ENCODE measurements around the gene PKP1.

Gene PKP1

DNA sequence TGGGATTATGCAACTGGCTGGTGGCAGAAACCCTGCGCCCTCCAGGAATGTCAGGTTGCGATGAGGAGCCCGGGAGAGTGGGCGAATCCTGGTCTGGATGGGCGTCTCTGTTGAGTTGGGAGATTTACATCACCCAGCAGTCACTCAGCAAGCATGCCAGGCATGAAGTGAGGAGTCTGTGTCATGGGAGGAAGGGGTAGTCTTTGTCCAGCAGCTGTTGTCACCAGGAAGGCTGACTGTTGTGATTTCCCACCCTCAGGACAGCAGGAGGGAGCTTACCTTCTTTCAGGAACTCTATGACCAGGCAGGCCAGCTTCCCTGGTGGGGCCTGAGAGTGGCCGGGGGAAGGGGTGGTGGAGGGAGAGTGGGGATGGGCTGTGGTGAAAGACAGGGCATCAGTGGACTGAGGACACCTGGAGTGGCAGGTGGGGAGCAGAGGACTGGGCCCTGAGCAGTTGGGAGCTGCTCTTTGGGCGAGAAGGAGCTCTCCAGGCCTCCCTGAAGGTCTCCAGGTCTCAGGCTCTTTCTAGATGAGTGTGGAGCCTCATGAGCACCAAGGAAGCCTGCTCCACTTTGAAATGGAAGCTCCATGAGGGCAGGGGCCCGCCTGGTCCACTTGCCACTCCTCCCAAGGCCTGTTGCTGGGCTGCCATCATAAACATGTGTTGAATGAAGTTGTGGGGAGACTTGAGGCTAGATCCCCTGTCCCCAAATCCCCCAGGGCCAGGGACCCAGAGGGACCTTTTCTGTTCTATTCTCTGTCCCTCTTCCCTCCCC, 21.3 kb upstream of the PKP1 start:
- no peak for DNase-seq

DNA sequence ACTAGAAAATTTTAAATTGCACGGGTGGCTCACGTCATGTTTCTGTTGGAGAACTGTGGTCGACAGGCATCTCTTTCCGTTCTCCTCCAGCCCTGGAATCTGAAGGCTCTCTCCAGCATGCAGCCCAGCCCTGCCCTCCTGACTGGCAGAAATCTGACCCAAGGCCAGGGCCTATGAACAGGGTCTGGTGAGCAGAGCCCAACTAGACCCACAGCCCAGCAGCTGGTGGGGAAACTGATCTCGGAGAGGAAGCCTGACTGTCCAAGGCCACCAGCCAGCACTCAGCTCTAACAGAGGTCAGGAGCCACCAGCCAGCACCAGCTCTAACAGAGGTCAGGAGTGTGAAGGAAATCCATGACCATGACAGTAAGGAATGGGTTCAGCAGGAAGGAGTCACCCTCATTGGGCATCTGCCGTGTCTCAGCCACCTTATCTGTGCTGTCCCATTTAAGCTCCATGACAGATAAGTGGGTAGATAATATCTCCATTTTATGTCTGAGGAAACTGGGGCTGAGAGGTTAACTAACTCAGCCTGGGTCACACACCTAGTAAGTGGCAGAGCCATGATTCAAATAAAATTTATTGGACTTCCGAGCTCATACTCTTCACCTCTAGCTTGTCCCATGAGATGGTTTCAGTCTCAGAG, 20.2 kb upstream of the PKP1 start:
- DNase-seq = no peak

DNA sequence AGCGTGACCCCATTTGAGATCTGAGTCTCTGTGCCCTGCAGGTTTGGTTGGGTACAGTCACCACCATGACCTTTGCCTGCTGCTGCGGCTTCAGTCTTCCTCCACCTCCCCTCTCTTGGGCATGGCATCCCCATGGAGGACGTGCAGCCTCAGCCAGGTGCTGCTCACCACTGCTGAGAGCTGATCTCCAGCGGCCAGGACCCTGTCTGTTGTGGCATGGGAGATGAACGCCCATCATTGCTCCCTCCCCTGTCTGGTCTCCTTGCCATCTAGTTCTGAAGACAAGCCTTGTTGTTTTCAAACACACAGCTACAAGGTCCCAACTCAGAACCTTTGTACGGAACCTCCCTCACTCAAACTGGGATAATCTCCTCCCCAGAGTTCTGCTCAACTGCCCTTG, 19.2 kb upstream of the PKP1 start:
- DNase-seq = no peak

DNA sequence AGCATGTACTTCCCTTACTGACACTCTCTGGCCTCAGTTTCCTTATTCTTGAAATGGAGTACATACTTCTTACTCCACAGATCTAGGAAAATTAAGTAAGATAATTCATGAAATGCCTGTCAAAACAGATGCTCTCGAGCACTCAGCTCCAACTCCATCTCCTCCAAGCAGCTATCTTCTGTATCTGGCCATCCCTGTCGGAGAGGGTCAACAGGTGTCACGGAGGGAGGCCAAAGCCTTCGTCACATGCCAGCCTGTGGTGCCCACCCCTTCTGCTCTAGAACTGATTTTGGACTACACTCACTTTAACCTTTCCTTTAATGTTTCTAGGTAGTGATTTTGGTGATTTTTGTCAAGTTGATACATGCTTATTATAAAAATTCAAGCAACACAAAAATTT, 18.8 kb upstream of the PKP1 start:
- DNase-seq = no peak

DNA sequence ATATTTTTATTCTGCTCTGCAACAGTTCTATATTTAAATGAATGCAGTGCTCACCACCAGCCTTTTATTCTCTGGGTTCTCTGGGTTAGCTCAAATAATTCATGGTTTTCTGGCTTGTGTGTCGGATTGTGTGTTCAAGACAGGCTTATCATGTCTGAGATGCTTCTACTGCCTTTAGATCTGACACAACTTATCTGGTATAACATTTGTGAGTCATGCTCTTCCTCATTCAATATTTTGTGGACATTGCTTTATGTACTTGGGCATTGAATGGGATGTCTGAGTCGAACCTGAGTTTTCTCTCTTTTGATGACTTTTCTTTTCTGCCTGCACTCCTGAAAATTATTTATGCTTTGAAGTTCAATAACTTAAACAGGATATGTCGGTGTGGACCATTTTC, 17.6 kb upstream of the PKP1 start:
- DNase-seq = no peak

DNA sequence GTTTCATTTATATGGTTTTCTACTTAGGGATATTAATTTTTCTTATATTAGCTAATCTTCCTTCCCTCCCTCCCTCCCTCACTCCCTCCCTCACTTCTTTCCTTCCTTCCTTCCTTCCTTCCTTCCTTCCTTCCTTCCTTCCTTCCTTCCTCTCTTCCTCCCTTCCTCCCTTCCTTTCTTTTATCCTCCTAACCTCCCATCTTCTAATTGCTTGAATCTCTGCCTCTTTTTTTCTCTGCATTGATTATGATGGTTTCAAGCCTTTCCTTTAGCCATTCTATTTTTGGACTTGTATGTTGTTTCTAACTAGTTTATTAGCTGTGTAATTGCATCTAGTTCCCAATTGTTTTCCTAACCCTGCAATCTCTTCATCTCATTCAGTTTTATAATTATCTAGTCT, 17.0 kb upstream of the PKP1 start:
- no peak for DNase-seq

DNA sequence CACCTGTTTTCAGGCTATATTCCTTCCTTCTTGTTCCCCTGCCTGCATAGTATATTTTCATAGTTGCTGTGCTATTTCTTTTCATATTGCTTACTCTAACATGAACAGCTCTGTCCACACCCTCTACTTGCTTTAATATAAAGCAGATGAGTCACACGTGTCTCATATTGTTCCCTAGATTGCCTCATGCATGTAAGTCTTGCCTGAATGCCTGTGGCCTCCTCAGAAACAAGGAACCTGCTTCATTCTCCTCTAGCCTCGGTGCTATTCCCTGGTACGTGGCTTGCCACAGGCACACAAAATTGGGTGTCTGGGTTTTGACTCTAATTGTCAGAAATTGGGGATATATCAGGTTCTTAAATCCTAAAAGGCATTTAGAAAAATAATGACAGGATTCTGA, 16.5 kb upstream of the PKP1 start:
- no peak for DNase-seq

DNA sequence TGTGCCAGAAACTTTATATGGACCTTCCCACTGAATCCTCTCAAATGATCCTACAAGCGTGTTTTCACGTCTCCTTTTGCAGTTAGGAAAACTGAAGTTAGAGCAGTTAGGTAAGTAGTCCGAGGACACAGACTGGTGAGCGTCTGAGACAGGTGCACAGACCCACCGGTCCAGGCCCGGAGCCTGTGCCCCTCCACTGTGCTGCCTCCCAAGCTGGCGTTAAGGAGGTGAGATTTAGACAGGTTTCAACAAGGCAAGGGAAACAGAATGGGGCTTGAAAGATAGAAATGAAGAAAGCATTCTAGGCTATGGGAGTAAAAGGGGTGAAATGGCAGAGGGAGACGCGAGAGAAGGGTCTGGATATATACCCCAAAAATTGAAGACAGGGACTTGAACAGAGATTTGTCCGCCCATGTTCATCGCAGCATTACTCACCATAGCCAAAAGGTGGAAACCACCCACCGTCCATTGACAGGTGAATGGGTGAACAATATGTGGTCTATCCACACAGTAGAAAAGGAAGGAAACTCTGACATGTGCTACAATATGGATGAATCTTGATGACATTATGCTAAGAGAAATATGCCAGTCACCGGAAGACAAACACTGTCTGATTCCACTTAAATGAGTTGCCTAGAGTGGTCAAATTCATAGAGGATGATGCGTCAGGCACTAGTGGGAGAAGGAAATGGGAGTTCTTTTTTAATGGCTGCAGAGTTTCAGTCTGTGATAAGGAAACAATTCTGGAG, 15.7 kb upstream of the PKP1 start:
- no peak for DNase-seq

DNA sequence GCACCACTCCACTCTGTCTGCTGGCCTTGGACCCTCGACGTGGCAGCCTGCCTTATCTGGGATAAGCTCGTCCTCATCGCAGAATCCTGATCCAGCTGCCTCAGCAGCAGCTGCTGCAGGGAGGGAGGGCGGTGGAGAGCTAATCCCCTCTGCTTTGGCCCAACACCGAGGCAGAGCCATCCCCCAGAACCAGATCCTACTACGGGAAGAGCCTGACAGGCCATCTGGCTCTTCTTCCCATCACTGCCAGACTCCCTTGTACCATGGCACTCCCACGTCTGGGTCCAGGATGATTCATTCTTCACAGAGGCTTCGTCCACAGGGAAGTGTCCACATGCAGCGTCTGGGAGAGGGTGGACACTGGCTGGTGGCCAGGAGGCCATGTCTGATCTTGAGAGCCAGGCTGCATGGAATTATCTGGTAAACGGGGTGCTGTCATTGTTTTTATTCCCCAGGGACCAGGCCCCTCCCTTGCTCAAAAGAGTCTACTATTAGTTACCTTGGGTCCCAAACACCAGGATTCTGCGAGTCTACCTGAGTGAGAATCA, 14.6 kb upstream of the PKP1 start:
- peak; percentile 87 for DNase-seq

DNA sequence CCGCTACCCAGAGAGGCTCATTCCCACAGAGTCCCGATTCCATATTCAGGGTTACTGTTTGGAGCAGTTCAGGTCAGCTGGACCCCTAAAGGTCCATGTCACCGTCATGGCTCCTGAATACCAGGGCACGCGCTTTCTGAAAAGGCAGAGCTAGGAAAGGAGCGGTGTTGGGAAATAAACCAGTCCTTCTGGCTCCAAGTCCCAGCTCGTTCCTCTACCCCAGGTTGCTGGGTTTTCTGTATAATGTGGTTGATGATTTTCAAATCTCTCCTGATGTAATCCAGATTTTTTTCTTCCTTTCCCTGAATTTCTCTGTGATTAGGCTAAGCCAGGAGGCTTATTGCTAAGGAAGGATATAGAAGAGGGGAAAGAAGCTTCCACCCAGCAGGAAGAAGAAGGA, 14.0 kb upstream of the PKP1 start:
- no peak for DNase-seq

DNA sequence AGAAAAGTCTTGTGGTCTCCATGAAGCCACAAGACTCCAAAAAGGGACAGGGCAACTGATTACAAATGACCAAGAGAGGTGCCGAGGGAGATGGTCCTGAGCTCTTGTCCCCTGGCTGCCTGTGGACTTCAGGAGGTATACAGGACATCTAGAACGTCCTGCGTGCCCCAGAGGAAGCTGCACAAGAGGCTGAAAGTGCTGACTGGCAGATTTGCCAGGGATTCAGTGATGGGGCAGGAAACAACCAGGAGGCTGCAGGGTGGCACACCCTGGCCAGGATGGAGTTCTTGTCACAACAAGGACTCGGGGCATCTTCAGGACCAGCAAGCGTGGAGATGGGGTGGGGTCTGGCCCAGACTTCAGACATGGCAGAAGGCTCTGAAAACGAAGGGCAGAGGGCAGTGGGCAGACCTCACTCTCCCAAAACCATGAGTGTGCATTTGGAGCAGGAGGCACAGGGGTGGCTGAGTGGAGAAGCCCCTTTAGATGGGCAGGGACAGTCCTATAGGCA, 13.4 kb upstream of the PKP1 start:
- no peak for DNase-seq

DNA sequence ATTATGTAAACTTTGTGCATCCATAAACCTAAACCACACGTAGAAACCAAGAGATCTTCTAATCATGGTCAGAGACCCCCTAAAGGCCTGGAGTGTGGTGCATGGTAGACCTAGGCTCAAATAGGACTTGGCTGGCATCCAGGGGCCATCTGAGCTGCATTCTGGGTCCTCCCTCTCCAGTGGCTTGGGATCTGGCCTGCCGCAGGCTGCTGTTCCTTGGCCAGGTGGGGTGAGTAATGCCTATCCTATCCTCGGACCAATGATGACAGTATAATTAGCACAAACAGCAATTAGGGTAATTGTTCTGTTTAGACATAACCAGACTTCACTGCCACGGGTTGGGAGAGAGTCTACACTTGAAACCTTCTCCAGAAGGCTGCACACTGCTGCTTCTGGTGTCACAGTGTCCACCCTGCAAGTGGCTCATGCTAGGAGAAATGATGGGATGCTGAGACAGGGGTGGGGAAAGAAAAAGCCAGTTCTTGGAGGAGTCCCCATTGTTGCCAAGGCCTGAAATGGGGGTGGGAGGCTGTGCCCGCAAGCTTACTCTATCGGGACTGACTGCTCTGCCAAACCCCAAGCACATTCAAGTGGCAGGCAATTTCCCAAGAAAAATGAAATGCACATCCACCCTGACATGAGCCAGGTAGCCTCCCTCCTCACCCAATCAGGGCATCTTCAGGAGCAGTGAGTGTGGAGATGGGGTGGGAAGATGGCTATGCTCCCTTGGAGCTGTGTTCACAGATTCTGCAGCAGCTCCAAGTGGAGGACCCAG, 12.5 kb upstream of the PKP1 start:
- DNase-seq = no peak

DNA sequence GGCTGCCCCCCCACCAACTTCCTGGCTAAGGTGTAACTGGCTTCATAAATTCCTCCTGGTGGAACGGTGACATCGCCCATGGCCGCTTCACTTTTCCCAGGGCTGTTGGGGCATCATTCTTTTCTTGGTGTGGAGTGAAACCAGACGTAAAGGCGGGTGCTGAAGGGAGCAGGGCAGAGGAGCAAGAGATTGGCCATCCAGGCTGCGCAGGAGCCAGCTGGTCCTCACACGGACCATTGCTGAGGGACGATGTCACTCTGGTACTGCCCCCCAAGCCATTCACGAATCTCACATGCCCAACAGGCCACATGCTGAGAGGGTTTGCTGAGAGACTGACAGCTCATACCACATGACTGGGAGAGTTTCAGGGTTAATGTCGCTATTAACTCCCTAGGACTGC, 10.5 kb upstream of the PKP1 start:
- no peak for DNase-seq

DNA sequence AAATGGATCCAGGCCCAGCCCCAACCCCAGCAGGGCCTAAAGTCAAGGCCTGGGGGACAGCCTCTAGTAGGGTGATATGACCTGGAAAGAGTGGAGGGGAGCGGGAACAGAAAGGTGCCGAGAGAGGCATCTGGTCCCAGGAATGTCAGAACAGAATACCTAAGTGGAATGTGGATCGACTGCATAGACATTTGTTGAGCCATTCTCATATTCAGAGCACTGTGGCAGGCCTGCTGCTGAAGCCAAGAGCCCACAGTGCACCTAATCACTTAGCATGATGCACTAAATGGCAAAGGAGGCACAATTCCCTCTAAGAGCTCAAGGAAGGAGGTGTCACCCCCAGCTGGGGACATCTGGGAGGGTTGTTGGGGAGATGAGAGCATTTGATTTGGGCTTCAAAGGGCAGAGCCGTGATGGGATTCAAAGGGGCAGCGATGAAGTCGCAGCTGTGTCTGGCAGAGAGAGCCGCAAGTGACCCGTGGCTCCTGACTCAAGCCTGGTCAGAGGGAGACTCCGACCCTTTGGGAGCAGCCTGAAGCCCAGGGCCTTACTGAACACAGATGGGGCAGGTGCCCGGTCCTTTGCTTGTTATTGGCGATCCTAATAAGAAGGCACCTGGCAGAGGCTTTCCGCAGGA, 8.6 kb upstream of the PKP1 start:
- no peak for DNase-seq

DNA sequence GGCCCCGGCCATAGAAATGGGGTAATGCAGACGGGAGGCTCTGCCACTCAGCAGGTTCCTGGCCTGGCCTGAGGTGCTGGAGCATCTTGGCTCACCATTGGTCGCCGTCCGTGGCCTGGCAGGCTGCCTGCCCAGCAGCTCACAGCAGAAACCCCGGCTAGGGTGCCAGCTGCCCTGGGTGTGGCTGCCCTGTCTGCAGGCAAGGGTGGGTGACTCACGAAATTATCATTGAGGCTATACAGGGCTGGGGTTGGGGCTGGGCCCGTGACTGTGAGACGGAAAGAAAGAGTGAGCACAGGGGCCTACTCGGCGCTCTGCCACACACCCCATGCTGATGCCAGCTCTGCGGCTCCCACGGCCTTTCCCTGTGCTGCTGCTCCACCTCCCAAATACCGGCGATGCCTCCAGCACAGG, 8.0 kb upstream of the PKP1 start:
- DNase-seq = peak; percentile 68

DNA sequence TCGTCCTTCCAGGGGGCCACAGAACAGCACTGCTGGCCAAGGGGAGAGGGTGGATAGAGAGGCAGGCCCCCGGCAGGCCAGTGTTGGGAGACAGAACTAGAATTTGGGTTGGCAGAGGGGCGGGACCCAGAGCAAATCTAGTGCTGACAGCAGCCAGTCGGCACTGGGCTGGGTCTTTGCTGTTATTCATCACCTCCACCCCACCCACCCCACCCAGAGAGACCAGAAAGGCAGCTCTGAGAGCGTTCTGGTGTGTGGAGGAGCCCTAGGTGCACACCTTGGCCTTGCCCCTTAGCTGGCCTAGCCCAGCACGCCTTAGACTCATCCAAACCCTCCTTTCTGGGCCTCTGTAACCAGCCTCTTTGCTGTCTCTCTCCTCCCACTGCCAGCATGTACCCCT, 6.4 kb upstream of the PKP1 start:
- DNase-seq = no peak

DNA sequence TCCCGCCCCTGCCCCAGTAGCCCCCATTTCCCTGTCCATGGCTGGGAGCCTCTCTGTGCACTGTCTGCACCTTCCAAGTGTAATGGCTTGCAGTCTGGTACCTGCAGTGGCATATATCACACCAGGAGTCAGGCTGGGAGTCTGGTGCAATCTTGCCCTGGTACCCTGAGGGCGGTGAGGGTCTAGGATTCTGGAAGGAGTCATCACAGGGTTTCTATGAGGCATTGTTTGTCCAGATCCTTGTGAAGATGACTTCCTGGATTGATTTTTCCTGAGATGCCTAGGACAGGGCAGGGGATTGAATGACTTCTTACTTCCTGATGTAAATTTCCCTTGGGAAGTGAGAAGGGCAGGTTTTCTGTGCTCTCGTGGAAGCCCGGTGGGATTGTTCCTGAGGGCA, 5.9 kb upstream of the PKP1 start:
- no peak for DNase-seq

DNA sequence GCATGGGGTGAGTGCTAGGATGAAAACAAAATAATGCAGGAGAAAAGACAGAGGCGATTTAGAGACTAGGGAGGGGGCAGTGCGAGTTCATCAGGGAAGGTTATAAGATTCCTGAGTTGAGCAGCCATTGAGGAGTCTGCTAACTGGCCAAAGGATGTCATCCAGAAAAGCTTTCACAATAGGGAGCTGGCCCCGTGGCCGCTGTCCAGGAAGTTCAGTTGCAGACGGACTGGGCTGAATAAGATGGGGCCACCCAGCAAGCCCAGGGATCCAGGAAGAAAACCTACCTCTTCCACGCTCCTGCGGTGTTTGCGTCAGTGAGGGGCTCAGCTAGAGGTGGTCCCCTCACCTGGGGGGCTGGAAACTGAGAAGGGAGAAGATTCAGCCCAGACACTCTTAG, 4.0 kb upstream of the PKP1 start:
- no peak for DNase-seq

DNA sequence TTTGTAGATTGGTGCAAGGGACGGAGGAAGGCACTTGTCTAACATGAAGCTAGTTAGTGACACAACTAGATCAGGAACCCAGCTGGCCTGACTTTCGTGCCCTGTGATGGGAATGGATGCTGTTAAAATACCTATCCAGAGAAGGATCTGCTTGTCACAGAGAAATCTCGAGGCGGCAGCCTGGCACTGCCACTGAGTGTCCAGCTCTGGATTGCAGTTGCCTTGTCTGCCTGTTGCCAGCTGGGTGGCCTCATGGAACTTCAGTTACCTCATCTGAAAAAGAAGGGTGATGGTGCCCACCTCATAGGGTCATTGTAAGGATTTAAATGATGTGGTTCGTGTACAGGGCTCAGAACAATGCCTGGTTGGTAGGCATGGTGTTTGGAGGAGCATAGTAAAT, 2.4 kb upstream of the PKP1 start:
- DNase-seq = no peak

DNA sequence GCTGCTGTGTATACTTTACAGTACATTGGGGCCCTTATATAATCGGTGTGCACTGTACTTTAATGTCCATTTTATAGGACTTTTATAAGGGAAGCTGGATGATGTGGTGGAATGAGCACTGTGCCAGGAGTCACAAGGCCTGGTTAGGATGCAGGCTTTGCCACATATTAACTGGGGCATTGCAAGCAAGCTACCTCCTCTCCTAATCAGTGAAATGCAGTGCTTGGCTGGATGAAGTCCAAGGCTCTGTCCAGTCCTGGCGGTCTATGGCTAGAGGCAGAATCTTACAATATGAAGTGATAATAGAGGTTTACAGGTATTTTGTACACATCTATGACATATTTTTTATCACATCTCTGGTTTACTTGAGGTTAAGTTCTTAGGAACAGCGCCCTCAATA, 1.7 kb upstream of the PKP1 start:
- no peak for DNase-seq

DNA sequence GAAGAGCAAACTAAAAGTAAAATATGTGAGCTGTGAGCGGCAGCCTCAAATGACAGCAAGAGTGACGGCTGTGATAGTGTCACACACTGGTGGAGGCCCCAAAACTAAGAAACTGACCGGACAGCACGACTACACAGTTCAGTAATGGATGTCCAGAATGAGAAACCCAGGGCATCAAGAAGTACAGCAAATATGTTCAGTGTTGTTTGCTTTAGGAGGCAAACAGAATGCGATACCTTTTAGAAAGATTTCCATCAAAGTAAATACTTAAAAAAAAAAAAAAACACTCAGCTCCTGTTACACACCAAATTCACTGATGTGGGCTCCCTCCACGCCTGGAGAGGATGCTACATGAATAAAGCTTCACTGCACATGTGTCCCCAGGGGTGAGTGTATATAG, 1.1 kb upstream of the PKP1 start:
- no peak for DNase-seq

DNA sequence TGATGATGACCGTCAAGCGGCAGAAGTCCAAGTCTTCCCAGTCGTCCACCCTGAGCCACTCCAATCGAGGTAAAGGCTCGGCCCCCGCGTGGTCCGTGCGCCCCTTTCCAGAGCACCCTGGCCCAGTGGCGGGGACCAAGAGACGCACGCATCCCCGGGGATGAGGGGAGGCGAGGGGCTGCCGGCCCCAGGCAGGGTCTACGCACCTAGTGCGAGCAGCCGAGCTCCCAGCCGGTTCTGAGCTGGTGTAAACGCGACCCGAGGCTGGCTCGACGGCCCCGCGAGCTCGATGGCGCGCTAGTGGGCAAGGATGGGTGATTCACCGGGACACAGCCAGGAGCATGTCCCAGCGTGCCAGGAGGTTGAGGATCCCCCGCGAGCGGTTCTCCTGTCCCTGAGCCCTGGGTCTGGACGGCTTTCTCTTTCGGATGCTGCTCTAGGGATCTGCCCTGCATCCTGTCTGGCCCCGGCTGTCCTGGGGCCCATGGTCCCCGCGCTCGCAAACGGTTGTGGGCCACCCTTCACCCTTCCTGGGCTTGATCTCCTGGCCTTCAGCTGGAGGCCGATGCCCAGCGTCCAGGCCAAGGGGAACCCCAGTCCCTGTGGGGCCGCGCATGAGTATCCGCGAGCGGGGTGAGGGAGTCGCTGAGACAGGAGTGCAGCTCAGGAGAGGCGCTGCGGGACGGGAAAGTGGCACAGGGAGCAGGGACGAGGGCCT, 689 bp downstream of the PKP1 start:
- DNase-seq = no peak

All from right hindlimb (tissue), 1 donor.